Spleen (tissue), 11 donors: ENCODE results near the gene FAM78B. TPM values are rescaled to one million over a fixed set of nuclear protein-coding genes. Genes with fewer than 3 reads are reported as not detected.

Experiments
- DNase-seq: peaks from one replicate; pipeline ENCODE4 v3.0.0-alpha.2; 2020
- H3K27ac ChIP-seq, 8 donors: fragments of 200-600 bp; sonication (generic) in 7 of 8; 1 replicate in 4 of 8; 2 replicates in 4 of 8; pipeline versions ENCODE4 v1.5.0 to v1.8.0; 2016 to 2021; ENCODE audit warnings: inconsistent platforms in 4 of 8, mild to moderate bottlenecking in 4 of 8, moderate library complexity in 1 of 8
- H3K27me3 ChIP-seq, 7 donors: fragments of 200-600 bp; sonication (generic) in 6 of 7; replicated peaks in 1 of 7; 1 replicate in 4 of 7; 2 replicates in 3 of 7; pipeline versions ENCODE4 v1.5.0 to v1.8.0; 2016 to 2021; ENCODE audit warnings: inconsistent platforms in 3 of 7, mild to moderate bottlenecking in 1 of 7
- H3K36me3 ChIP-seq, 6 donors: fragments of 200-600 bp; sonication (generic) in 5 of 6; 1 replicate in 4 of 6; 2 replicates in 2 of 6; pipeline versions ENCODE4 v1.5.0 to v1.8.0; 2016 to 2021; ENCODE audit warnings: inconsistent platforms in 2 of 6
- H3K4me1 ChIP-seq, 6 donors: fragments of 200-600 bp; sonication (generic) in 5 of 6; 1 replicate in 3 of 6; 2 replicates in 3 of 6; pipeline versions ENCODE4 v1.5.0 to v1.8.0; 2016 to 2021; ENCODE audit warnings: inconsistent platforms in 3 of 6
- H3K4me3 ChIP-seq, 8 donors: fragments of 200-600 bp; sonication (generic) in 7 of 8; 1 replicate in 4 of 8; 2 replicates in 4 of 8; pipeline versions ENCODE4 v1.5.0 to v1.8.0; 2016 to 2021; ENCODE audit warnings: inconsistent platforms in 4 of 8, mild to moderate bottlenecking in 4 of 8, moderate library complexity in 2 of 8
- H3K9me3 ChIP-seq, 8 donors: fragments of 200-600 bp; sonication (generic) in 7 of 8; 1 replicate in 4 of 8; 2 replicates in 4 of 8; pipeline versions ENCODE4 v1.5.0 to v1.8.0; 2016 to 2021; ENCODE audit warnings: inconsistent platforms in 4 of 8
- POLR2A ChIP-seq, 3 donors: fragments of 450-650 bp; IDR thresholded peaks; one replicate each; pipeline ENCODE4 v1.5.1; 2017; ENCODE audit warnings: antibody characterized with exemption in 3 of 3, mild to moderate bottlenecking in 1 of 3
- POLR2AphosphoS5 ChIP-seq, 3 donors: sonication (generic); formaldehyde crosslinking; IDR thresholded peaks; one replicate each; pipeline ENCODE4 v1.5.1; 2017; ENCODE audit warnings: antibody characterized with exemption in 3 of 3
- WGBS, 5 donors: extraction: QIAGEN DNeasy Blood & Tissue Kit in 3 of 5; methylation state at CpG; one replicate each; pipeline versions ENCODE4 v1.1.5 to v1.1.7; 2013 to 2018; 5-methylcytosine and 5-hydroxymethylcytosine counted together
- intact Hi-C: fragments of 100-400 bp; cut with DNase I; formaldehyde crosslinking; loops from one replicate; pipeline ENCODE4 v1.15.0; 2023; ENCODE audit warnings: low total_unique reads
- polyA plus RNA-seq, 3 donors: library from polyadenylated mRNA; stranded (reverse); fragments of 200-250 nt; gene quantifications; one replicate each; pipeline ENCODE4 v1.2.1, GENCODE V29; 2013
- total RNA-seq, 7 donors: library from RNA; depleted of rRNA in 3 of 7; stranded (reverse); fragments of >200 nt in 3 of 7; fragmentation: NEBNext Ultra II Directional in 4 of 7; extraction: Animal tissue kit (Norgen Biotek cat#: 25700) in 4 of 7; gene quantifications; one replicate each; pipeline versions ENCODE4 v1.1.0 to v1.2.1, GENCODE V29; 2016 to 2021
- TF ChIP-seq, protein P1 (sequence below), 11 experiments: fragments of 200-600 bp in 7 of 11; fragments of 450-650 bp in 4 of 11; sonication (generic) in 4 of 11; IDR thresholded peaks in 8 of 11; conservative IDR thresholded peaks in 3 of 11; 1 replicate in 7 of 11; 2 replicates in 4 of 11; pipeline versions ENCODE4 v1.4.0 to v1.8.0; 2016 to 2021; ENCODE audit warnings: antibody characterized with exemption in 11 of 11, inconsistent platforms in 4 of 11, mild to moderate bottlenecking in 1 of 11
- donor health status: healthy with polysubstance abuse.
- donor health status: DM: no; HTN: no; CAD: no; lungs with moderate emphysema.
- donor health status: DM: no; HTN: no; CAD: no.
- donor health status: Bipolar disorder and iron deficiency.
- donor health status: healthy.
- donor health status: DM: no; HTN: no; CAD: no.
- donor health status: DM: yes; HTN: yes; CAD: no.

The FAM78B gene
- total and polyA plus RNA-seq, 10 donors = 0.41 to 3.0 (median 1.3) TPM

DNA sequence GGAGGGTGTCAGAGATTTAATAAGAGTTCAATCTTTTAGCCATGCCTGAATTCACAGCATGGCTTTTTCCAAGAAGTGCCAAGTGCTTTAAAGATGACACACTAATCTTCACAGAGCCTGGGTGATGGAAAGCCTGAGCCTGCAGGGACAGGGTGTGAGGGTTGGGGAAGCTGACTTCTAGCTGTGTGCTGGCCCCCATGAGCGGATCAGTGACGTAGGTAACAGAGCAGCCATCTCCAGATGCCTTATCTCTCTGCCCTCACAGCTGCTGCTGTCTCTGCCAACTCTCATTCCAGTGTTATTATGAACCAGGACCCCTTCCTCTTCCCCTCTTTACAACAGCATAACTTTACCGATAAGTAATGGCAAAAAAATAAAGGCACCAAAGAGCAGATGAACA lies 30.6 kb downstream of the FAM78B start:
- H3K27ac ChIP-seq = no peak overlapping the region
- H3K4me3 ChIP-seq = no peak overlapping the region
- no peaks in the 10 kb centered on the region for H3K27me3 ChIP-seq
- H3K4me1 ChIP-seq = no peaks in the 10 kb centered on the region
- no peak for TF ChIP-seq POLR2AphosphoS5 (IDR thresholded peaks at IDR 0.05)
- TF ChIP-seq POLR2A (IDR thresholded peaks at IDR 0.05) = no peak
- TF ChIP-seq, protein P1, sequence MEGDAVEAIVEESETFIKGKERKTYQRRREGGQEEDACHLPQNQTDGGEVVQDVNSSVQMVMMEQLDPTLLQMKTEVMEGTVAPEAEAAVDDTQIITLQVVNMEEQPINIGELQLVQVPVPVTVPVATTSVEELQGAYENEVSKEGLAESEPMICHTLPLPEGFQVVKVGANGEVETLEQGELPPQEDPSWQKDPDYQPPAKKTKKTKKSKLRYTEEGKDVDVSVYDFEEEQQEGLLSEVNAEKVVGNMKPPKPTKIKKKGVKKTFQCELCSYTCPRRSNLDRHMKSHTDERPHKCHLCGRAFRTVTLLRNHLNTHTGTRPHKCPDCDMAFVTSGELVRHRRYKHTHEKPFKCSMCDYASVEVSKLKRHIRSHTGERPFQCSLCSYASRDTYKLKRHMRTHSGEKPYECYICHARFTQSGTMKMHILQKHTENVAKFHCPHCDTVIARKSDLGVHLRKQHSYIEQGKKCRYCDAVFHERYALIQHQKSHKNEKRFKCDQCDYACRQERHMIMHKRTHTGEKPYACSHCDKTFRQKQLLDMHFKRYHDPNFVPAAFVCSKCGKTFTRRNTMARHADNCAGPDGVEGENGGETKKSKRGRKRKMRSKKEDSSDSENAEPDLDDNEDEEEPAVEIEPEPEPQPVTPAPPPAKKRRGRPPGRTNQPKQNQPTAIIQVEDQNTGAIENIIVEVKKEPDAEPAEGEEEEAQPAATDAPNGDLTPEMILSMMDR (IDR thresholded peaks at IDR 0.05 in 8 of 11, conservative IDR thresholded peaks at IDR 0.05 in 3 of 11) = no peak
- intact Hi-C loops = no loop called here
- no peak for DNase-seq
- H3K36me3 ChIP-seq = no peaks in the 10 kb centered on the region
- H3K9me3 ChIP-seq = peaks cover 0 to 12% (median 7%) of the 10 kb centered on the region in 8 donors
- WGBS, 5 donors = 74 to 86% (median 83%) methylated on average over 3 of the region's 3 CpGs

DNA sequence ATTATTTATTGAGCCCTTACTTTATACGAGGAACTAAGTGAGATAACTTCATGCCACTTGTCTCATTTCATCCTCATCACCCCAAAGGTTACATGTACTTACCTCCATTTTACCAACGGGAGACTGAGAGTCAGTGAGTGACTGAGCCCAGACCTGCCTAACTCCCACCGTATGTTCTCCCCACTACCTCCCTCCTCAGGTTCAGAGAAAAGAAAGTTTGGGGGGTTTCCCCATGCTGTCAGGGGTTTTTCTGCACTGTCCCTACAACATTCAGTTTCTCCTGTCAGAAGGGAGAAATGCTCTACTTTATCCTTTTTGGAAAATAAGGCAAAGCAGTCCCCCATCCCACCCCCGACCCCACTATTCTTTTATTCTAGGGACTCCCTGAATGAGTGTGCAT lies 32.9 kb downstream of the FAM78B start:
- TF ChIP-seq POLR2A (IDR thresholded peaks at IDR 0.05) = no peak
- TF ChIP-seq, protein P1 (IDR thresholded peaks at IDR 0.05 in 8 of 11, conservative IDR thresholded peaks at IDR 0.05 in 3 of 11) = no peak
- no peak for TF ChIP-seq POLR2AphosphoS5 (IDR thresholded peaks at IDR 0.05)
- Histone ChIP-seq H3K27ac (no peak overlapping the region), H3K27me3 (no peaks in the 10 kb centered on the region), H3K9me3 (peaks cover 0 to 12% (median 7%) of the 10 kb centered on the region in 8 donors), H3K4me1 (no peaks in the 10 kb centered on the region), H3K36me3 (no peaks in the 10 kb centered on the region), H3K4me3 (no peak overlapping the region)
- WGBS, 5 donors = 71 to 89% (median 83%) methylated on average over 4 of the region's 4 CpGs
- intact Hi-C loops = no loop called here
- DNase-seq = no peak

DNA sequence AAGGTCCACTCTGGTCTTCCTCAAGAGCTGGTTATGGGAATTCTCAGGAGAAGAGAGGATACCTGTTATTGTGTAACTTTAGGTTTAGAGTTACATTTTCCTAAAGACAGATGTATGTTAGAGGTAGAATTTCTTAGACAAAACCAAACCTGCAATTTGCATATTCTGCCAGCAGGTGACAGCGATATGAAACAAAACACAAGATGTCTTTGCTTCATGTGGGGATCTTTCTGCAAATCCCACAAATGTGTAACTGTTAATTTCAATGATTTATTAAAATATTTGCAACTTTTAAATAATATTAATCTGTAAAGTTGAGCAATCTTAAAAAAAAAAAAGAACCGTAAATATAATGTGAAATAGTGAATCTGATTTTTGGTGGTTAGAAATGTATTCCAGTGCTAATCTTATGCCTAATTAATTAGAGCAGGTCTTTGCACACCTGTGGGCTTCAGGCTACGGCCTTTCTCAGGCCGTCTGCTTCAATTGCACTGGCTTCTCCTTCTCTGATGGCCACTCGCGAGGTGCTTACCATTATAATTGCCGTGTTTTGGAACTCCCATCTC lies 33.4 kb downstream of the FAM78B start:
- 89 to 95% (median 91%) methylated on average over 7 of the region's 7 CpGs for WGBS, 5 donors
- TF ChIP-seq, protein P1 (IDR thresholded peaks at IDR 0.05 in 8 of 11, conservative IDR thresholded peaks at IDR 0.05 in 3 of 11) = no peak
- TF ChIP-seq POLR2A (IDR thresholded peaks at IDR 0.05) (no peak), POLR2AphosphoS5 (IDR thresholded peaks at IDR 0.05) (no peak)
- no peak for DNase-seq
- H3K4me3 ChIP-seq = no peak overlapping the region
- intact Hi-C loops = no loop called here
- no peaks in the 10 kb centered on the region for H3K36me3 ChIP-seq
- H3K9me3 ChIP-seq = peaks cover 0 to 12% (median 7%) of the 10 kb centered on the region in 8 donors
- H3K27ac ChIP-seq = no peak overlapping the region
- no peaks in the 10 kb centered on the region for H3K27me3 ChIP-seq
- H3K4me1 ChIP-seq = no peaks in the 10 kb centered on the region

DNA sequence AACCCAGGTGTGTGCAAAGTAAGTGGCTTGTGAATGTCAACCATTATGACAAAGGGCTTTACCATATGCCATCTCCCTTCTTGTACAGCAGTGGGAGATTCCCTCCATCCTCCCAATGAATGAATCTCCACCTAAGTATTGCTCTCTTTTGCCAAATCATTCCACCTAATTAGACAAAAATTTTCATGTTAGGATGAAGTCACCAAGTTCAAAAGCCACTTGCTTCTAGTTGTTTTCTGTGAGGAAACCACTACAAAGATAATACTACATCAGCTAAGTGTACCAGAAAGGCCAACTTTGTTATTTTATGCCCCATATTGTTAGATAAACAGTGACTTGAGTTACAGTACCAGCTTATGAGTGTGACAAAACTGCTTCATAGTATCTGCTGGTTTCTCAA lies 34.3 kb downstream of the FAM78B start:
- TF ChIP-seq, protein P1 (IDR thresholded peaks at IDR 0.05 in 8 of 11, conservative IDR thresholded peaks at IDR 0.05 in 3 of 11) = no peak
- TF ChIP-seq POLR2A (IDR thresholded peaks at IDR 0.05) = no peak
- TF ChIP-seq POLR2AphosphoS5 (IDR thresholded peaks at IDR 0.05) = no peak
- Histone ChIP-seq H3K9me3 (peaks cover 0 to 12% (median 7%) of the 10 kb centered on the region in 8 donors), H3K27ac (no peak overlapping the region), H3K4me3 (no peak overlapping the region), H3K36me3 (no peaks in the 10 kb centered on the region), H3K27me3 (no peaks in the 10 kb centered on the region), H3K4me1 (no peaks in the 10 kb centered on the region)
- no peak for DNase-seq
- intact Hi-C loops = no loop called here
